Lung (tissue), 12 donors: ENCODE results near the gene DCP1B. TPM values are rescaled to one million over a fixed set of nuclear protein-coding genes. Genes with fewer than 3 reads are reported as not detected.

Experiments
- ATAC-seq: fragments of 200-7000 bp; cut with Tn5 transposase; one replicate; pipeline ENCODE4 v1.9.1; 2020; ENCODE audit warnings: moderate number of reproducible peaks; ENCODE audit not compliant: insufficient read depth, low FRiP score
- DNase-seq, 3 donors: peaks; one replicate each; pipeline ENCODE4 v3.0.0-alpha.2; 2013 to 2017
- H3K27ac ChIP-seq, 2 donors: one replicate each; pipeline ENCODE4 v1.5.1; 2013; ENCODE audit warnings: mild to moderate bottlenecking in 2 of 2, moderate library complexity in 2 of 2, control low read depth in 1 of 2, inconsistent platforms in 1 of 2, low read depth in 1 of 2, low read length in 1 of 2
- H3K27me3 ChIP-seq, 3 donors: one replicate each; pipeline ENCODE4 v1.5.1; 2013; ENCODE audit warnings: low read length in 2 of 3; ENCODE audit not compliant: control insufficient read depth in 3 of 3, insufficient read depth in 3 of 3
- H3K36me3 ChIP-seq, 4 donors: one replicate each; pipeline ENCODE4 v1.5.1; 2013; ENCODE audit warnings: low read length in 4 of 4, mild to moderate bottlenecking in 1 of 4, moderate library complexity in 1 of 4; ENCODE audit not compliant: control insufficient read depth in 4 of 4, insufficient read depth in 4 of 4
- H3K4me1 ChIP-seq, 5 donors: one replicate each; pipeline ENCODE4 v1.5.1; 2013; ENCODE audit warnings: low read length in 5 of 5, mild to moderate bottlenecking in 2 of 5, moderate library complexity in 1 of 5; ENCODE audit not compliant: control insufficient read depth in 5 of 5, insufficient read depth in 5 of 5
- H3K4me3 ChIP-seq: one replicate; pipeline ENCODE4 v1.5.1; 2013; ENCODE audit warnings: mild to moderate bottlenecking, control low read depth, moderate library complexity
- H3K9ac ChIP-seq, 2 donors: one replicate each; pipeline ENCODE4 v1.5.1; 2013; ENCODE audit warnings: low read length in 2 of 2, control low read depth in 1 of 2; ENCODE audit not compliant: insufficient read depth in 1 of 2
- H3K9me3 ChIP-seq, 4 donors: one replicate each; pipeline ENCODE4 v1.5.1; 2013; ENCODE audit warnings: low read length in 3 of 4, mild to moderate bottlenecking in 1 of 4, moderate library complexity in 1 of 4; ENCODE audit not compliant: control insufficient read depth in 4 of 4, insufficient read depth in 3 of 4
- WGBS, 2 donors: extraction: QIAGEN DNeasy Blood & Tissue Kit; methylation state at CpG; one replicate each; pipeline ENCODE4 v1.1.7; 2013; 5-methylcytosine and 5-hydroxymethylcytosine counted together
- polyA plus RNA-seq, 2 donors: library from polyadenylated mRNA; stranded (reverse); fragments of 200-250 nt; gene quantifications; one replicate each; pipeline ENCODE4 v1.2.1, GENCODE V29; 2013
- total RNA-seq, 2 donors: library from RNA; depleted of rRNA in 1 of 2; stranded (reverse); fragments of >200 nt in 1 of 2; gene quantifications; one replicate each; pipeline ENCODE4 v1.2.1, GENCODE V29; 2014 to 2021
- TF ChIP-seq, protein P1 (sequence below): IDR thresholded peaks from 2 replicates; pipeline ENCODE4 v1.5.1; 2012; ENCODE audit warnings: mild to moderate bottlenecking; ENCODE audit errors: control extremely low read depth, extremely low read depth
- donor health status: control.
- donor health status: control.
- donor health status: Bipolar disorder and iron deficiency.
- donor health status: healthy.
- donor health status: DM: yes; HTN: yes; CAD: no.

The DCP1B gene
- total and polyA plus RNA-seq, 4 donors: 4.2 to 13.2 (median 8.7) TPM

DNA sequence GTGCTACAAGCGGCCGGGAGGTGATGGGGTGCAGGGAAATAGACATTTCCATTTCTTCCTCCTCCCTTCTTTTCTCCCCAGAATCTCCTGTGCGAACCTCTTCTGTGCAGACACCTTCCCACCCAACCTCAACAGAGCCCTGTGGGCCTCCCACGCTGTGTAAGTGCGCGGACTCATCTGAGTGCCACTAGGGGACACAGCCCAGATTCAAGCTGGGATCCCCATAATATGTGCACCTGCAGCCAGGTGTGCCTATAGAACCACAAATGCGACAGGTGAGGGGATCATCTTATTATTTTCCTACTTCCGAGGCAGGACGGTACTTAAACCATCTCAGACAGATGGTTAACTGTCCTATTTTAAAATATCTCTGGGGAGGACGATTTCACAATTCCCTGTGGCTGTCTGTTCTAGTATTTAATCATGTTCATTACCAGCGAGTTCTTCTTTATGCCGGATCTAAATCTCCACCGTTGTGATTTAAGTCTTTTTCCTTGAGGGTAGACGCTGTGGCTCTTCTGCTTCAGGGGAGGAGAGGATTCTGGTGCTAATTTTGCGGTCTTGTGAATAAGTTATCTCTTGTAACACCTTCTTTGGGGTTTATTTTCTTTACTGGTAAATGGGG lies 31.3 kb upstream of the DCP1B start:
- Histone ChIP-seq H3K4me1 (peaks cover 0 to 17% (median 5%) of the 10 kb centered on the region in 5 donors), H3K36me3 (no peaks in the 10 kb centered on the region), H3K4me3 (no peak overlapping the region), H3K27me3 (peaks cover 0 to 8% (median 3%) of the 10 kb centered on the region in 3 donors), H3K9me3 (no peaks in the 10 kb centered on the region), H3K9ac (no peak overlapping the region), H3K27ac (no peak overlapping the region)
- 33 to 57% methylated on average over 15 of the region's 15 CpGs for WGBS, 2 donors
- DNase-seq (no peak), ATAC-seq (no peak)
- TF ChIP-seq, protein P1, sequence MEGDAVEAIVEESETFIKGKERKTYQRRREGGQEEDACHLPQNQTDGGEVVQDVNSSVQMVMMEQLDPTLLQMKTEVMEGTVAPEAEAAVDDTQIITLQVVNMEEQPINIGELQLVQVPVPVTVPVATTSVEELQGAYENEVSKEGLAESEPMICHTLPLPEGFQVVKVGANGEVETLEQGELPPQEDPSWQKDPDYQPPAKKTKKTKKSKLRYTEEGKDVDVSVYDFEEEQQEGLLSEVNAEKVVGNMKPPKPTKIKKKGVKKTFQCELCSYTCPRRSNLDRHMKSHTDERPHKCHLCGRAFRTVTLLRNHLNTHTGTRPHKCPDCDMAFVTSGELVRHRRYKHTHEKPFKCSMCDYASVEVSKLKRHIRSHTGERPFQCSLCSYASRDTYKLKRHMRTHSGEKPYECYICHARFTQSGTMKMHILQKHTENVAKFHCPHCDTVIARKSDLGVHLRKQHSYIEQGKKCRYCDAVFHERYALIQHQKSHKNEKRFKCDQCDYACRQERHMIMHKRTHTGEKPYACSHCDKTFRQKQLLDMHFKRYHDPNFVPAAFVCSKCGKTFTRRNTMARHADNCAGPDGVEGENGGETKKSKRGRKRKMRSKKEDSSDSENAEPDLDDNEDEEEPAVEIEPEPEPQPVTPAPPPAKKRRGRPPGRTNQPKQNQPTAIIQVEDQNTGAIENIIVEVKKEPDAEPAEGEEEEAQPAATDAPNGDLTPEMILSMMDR: no peak

DNA sequence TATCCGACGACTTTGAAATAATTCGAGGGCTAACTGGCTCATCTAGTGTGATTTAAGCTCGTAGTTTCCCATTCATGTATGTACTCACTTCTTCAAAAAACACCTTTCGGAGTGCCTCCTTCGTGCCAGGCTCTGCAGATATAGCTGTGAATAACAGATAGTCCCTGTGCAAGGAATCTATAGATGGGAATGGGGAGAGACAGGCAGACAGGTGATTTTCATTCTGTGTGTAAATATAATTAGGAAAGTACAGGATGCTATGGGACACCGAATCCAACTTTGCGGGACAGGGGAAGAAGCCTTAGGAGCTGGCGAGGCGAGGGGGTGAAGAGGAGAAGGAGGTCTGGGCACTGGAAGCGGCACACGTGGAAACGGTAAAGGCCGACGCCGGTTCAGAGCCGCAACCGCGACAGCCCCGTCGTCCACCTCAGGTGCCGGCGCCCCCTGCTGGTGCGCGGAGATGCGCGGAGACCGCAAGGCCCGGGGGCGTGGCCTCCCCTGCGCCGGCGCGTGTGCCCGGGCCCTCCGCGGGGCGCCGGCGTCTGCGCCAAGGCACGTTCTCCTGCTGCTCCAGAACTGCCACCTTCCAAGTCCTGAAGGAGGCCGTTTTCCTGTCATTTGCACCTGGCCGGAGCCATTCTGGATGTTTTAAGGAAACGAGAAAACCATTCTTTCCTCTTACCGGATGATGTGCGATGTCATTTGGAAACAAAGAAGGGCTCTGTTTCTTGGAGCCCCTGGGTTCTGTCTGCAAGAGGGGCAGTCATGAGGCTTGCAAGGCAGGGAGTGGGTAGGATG lies 30.6 kb upstream of the DCP1B start:
- ATAC-seq (peak; percentile 89), DNase-seq (peak; percentile 84 to 92 (median 86))
- Histone ChIP-seq H3K4me1 (peaks cover 0 to 17% (median 5%) of the 10 kb centered on the region in 5 donors), H3K27ac (peak overlapping the region in 1 of 2 donors; percentile 25), H3K9ac (no peak overlapping the region), H3K27me3 (peaks cover 0 to 6% (median 3%) of the 10 kb centered on the region in 3 donors), H3K9me3 (no peaks in the 10 kb centered on the region), H3K36me3 (no peaks in the 10 kb centered on the region), H3K4me3 (no peak overlapping the region)
- TF ChIP-seq, protein P1: peak; percentile 95
- WGBS, 2 donors: 11 to 15% methylated on average over 37 to 47 of the region's 47 CpGs

GRCh38 chr12:2032506-2032905 lies 28.2 kb upstream of the DCP1B start:
- Histone ChIP-seq H3K9me3 (no peaks in the 10 kb centered on the region), H3K9ac (no peak overlapping the region), H3K36me3 (no peaks in the 10 kb centered on the region), H3K27ac (peak overlapping the region in 1 of 2 donors; percentile 59), H3K4me1 (peaks cover 0 to 9% (median 5%) of the 10 kb centered on the region in 5 donors), H3K4me3 (no peak overlapping the region), H3K27me3 (peaks cover 0 to 6% (median 3%) of the 10 kb centered on the region in 3 donors)
- no peak for ATAC-seq
- WGBS, 2 donors: 87 to 89% methylated on average over 8 of the region's 8 CpGs
- DNase-seq: no peak
- TF ChIP-seq, protein P1: no peak
